Pulmonary artery endothelial cell (primary cell): ENCODE results near the gene TANGO6. TPM values are rescaled to one million over a fixed set of nuclear protein-coding genes. Genes with fewer than 3 reads are reported as not detected.
A peak's percentile ranks its signal among the peaks of the same experiment; 100 is the strongest.
"Not testable (repeated sequence)": the region's sequence is repeated elsewhere in the genome, so short reads cannot be mapped to it uniquely, and the experiment has no call there.

Experiments used
- DNase-seq: peaks from one replicate; pipeline ENCODE4 v3.0.0-alpha.2; 2011; ENCODE audit warnings: low read depth, low spot score
- total RNA-seq: library from RNA; depleted of rRNA; stranded (reverse); fragments of >200 nt; gene quantifications from 2 replicates; pipeline ENCODE4 v1.2.3, GENCODE V29; 2014

The TANGO6 gene
- total RNA-seq, 1 donor from 2014 or later = 20.9 TPM

GRCh38 chr16:69114346-69114975 lies 271.1 kb downstream of the TANGO6 start:
- no peak for DNase-seq

DNA sequence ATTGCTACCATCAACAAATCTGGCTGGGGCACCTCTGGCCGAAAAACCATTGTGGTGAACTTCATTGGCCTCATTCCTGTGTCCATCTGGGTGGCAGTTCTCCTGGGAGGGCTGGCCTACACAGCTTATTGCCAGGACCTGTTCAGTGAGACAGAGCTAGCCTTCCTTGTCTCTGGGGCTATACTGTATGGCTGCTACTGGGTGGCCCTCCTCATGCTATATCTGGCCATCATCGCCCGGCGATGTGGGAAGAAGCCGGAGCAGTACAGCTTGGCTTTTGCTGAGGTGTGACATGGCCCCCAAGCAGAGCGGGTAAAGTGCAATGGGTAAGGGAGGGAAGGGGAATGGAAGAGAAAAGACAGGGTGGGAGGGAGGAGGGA lies 271.6 kb downstream of the TANGO6 start:
- no peak for DNase-seq

DNA sequence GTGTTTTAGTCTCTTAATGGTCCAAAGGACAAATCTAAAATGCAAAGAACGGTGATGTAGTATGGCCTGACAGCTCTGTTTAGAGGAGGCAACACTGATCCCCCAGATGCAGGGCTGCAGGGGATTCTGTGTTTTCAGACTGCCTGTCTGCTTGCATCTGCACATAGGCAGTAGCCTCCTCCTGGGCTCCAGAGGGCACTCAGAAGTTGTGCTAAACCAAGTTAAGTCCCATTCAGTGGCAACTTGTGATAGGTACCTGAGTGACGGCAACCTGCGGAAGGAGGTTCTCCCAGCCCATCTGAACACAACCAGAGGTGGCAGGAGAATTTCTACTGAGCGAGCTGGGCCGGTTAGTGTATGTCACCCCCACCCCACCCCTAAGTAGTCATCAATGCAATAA lies 272.0 kb downstream of the TANGO6 start:
- no peak for DNase-seq

DNA sequence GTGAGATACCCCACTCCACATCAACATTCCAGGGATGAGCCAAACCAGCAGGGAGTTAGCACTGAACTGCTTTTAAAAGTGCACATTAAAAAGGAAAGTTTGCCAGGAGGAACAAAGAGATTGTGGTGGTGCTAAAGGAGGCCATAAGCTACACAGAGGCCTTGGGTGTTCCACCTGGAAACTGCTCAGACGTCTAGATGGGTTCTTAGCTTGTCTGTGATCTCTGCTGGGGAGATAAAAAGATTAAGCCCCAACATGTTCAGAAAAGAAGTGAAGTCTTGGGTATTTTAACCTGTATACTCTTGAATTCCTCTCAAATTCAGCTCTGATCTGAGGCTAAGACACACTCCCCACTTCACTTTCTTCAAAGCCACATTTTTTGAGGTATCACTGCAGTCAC lies 272.5 kb downstream of the TANGO6 start:
- DNase-seq = no peak

GRCh38 chr16:69116256-69116875 lies 273.0 kb downstream of the TANGO6 start:
- DNase-seq = no peak

GRCh38 chr16:69116906-69117305 lies 273.6 kb downstream of the TANGO6 start:
- DNase-seq = no peak

DNA sequence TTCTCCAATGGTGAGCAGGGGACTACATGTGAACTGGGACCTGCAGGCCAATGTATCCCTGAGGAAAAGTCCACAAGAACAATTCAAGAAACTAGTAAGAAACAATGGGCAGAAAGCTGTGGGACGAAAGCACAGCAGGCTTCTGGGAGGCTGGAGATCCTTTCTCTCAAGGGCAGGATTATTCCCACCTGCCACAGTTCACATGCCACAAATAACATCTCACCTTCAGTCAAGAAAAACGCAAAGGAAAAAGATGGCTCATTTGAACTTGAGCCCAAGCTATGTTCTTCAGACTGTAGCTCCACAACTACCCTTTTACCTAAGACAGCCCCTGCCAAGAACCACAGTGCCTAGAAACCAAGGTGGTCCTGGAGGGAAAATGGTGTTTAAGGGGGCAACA lies 275.1 kb downstream of the TANGO6 start:
- no peak for DNase-seq

GRCh38 chr16:69118994-69119393 lies 275.7 kb downstream of the TANGO6 start:
- DNase-seq = no peak

DNA sequence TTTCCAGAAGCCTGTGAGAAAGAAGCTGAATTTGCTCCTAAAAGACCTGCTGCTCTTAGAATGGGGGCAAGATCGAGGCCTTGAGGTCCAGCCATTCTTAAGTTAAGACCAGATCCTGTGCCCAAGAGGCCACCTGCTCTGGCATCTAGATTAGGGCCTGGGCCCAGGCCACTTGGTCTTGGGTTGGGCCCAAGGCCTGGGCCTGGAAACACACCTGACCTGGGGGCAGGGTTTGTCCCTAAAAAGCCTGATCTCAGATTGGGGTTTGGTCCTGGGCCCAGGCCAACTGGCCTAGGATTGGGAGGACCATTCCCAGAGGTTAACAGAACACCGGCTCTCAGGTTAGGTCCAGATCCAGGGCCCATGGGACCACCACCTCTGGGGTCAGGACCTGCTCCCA lies 276.2 kb downstream of the TANGO6 start:
- no peak for DNase-seq

- DNase-seq = no peak
Measured at GRCh38 chr16:69120096-69120664, 276.8 kb downstream of the TANGO6 start.

DNA sequence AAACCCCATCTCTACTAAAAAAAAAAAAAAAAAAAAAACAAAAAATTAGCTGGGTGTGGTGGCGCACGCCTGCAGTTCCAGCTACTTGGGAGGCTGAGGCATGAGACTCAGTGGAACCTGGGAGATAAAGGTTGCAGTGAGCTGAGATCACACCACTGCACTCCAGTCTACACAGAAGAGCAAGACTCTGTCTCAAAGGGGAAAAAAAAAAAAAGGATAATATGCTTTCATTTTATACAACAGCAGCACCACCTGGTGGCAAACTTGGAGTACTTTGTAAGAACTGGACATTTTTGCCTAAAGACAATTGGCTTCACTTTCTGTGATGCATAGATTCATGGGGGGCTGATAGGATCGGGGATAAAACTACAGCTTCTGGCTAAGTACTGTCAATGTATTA lies 280.6 kb downstream of the TANGO6 start:
- DNase-seq = no peak

DNA sequence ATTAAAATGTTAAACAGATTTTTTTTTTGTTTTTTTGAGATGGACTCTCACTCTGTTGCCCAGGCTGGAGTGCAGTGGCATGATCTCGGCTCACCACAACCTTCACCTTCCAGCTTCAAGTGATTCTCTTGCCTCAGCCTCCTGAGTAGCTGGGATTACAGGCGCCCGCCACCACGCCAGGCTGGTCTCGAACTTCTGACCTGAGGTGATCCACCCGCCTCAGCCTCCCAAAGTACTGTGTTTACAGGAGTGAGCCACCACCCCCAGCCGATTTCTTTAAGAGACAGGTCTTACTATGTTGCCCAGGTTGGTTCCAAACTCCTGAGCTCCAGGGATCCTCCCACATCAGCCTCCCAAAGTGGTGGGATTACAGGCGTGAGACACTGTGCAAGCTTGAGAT lies 281.1 kb downstream of the TANGO6 start:
- not testable (repeated sequence) for DNase-seq

GRCh38 chr16:69124961-69125360 lies 281.6 kb downstream of the TANGO6 start:
- DNase-seq = not testable (repeated sequence)

GRCh38 chr16:69126221-69126620 lies 282.9 kb downstream of the TANGO6 start:
- no peak for DNase-seq

DNA sequence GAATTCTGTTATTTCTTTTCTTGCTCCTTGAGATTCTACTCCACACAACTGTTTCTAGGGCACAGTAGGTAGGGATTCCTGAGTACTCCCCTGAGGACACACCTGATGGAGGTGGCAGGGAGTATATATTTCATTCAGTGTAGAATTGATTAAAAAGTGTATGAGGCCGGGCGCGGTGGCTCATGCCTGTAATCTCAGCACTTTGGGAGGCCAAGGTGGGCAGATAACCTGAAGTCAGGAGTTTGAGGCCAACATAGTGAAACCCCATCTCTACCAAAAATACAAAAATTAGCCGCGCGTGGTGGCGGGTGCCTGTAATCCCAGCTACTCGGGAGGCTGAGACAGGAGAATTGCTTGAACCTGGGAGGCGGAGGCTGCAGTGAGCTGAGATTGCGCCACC lies 283.5 kb downstream of the TANGO6 start:
- not testable (repeated sequence) for DNase-seq

DNA sequence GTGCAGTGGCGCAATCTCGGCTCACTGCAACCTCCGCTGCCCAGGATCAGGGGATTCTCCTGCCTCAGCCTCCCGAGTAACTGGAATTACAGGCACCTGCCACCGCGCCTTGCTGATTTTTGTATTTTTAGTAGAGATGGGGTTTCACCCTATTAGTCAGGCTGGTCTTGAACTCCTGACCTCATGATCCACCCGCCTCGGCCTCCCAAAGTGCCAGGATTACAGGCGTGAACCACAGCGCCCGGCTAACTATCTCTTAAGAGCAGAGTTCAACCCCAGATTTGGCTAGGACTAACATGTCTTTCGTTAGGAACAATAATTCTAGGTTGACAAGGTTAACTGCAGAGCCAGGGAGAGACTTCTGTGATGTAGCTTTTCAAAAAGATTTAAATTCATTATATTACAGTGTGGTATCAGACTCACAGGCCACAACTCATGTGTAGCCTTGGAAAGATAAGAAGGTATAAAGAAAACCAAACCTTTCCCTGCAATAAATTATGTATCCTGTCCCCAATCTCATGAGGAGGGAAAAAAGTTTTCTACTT lies 284.7 kb downstream of the TANGO6 start:
- no peak for DNase-seq

DNA sequence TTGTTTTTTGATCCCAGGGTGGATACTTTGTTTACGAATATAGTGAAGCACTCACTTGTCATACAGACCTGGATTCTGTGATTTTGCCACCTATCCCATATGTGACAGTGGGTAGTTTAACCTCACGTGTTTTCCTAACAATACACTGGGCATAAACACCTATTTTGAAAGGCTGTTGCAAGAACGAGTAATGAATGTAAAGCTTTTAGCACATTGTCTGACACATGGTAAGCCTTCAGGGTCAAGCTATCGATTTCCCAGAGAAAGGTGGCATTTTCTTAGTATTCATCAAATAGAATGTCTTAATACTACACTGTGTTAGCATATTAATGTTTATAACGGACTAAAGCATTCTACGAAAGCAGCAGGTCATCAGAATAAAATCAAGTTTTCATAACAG lies 287.1 kb downstream of the TANGO6 start:
- no peak for DNase-seq

DNA sequence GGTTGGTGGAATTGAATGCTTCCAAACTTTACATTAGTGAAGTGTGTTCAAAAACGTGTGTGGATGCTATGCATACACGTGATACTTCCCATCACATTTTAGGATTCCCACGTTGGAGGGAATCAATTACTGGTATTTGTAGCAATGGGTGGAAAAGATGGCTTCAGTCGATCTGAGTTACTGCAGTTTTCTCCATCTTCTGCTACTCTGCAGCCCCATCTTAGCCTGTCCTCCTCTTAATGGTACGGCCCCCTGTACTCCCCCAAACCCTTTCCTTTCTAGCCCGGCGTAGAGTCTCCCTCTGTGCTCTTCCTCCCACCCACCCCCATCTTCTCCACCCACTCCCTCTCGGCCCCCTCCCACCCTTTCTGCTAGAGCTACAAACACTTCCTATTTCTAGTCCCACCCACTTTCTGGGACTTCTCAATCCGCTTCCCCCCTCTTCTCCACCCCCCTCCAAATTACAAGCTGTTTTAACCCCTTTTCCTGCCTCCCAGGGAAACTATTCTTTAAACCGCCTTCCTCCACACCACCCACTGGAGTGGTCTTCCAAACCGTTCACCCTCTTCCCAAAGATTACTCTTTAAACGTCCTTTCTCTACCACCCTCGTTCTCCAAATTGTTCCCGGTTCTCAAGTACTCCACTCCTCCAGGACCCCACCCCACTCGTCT lies 288.0 kb downstream of the TANGO6 start:
- DNase-seq = no peak

DNA sequence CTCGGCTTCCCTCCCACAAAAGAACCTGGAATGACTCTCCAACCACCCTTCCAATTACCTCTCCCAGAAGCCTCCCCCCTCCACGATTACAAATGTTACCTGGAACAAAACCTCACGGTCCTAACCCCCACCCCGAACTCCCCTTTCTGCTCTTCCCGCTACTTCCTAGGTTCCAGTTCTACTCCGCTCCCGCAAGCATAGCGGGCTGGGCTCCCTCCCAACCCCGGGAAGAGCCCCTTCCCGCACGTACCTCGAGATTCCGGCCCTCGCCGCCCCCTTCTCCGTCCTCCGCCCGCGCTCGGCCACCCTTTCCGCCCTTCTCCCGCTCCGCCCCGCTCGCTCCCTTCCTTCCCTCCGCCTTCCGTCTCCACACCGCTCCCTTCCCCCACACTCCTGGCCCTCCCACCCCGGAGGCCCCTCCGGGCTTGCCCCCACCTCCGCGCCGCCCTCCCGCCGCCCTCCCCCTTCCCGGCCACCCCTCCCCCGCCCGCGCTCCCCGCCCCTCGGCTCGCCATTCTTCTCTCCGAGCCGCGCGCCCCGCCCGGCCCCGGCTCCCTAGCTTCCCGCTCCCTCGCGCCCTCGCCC lies 288.6 kb downstream of the TANGO6 start:
- peak; percentile 48 for DNase-seq

DNA sequence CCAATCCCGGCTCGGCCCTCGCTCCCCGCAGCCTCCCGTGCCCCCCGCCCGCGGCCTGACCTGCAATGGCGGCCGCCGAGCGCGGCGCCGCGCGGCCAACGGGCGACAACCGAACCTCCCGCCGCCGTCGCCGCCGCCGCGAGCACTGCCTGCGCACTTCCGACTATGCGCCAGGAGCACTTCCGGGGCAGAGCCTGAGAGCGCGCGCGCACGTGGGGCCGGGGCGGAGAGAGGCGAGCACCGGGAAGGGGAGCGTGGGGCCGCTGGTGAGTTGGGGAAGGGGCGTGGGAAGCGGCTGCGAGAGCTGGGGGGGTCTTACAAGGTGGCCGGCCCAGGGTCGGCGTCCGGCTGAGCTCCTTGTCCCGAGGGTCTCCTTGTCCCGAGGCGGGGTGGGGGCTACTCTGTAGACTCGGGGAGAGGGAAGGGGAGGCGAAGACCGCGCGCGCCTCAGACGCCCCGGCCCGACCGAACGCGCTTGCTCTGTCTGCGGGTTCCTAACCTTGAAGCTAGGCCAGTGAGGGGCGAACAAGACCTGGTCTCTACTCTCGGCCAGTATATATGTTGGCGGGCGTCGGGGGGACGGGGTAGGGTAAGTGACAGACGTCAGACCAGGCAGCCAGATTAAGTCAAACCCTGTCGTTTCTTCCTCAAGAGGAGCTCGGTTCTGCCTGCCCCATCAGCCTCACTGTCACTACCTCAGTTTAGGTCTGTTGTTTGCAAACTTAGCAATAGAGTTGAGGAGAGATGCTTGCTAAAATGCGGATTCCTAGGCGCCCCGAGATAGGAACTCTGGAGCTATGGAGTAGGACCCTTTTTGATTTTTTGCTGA lies 289.3 kb downstream of the TANGO6 start, which contains the start of the genes CHTF8 and UTP4:
Gene CHTF8 (minus strand): TSS at position 165 of the 829 bp plus-strand sequence. CDS start 11,130 bp downstream, outside the sequence.
Gene UTP4 (plus strand): TSS at position 226 of the 829 bp plus-strand sequence. CDS start 811 bp downstream, outside the sequence.
- DNase-seq = no peak
